ENCODE results near the gene HMGXB4. TPM values are rescaled to one million over a fixed set of nuclear protein-coding genes. Genes with fewer than 3 reads are reported as not detected.

Gene HMGXB4
- total and polyA plus RNA-seq, 7 experiments from 2014 or later, result 12.2 to 39.1 (median 24.1) TPM

DNA sequence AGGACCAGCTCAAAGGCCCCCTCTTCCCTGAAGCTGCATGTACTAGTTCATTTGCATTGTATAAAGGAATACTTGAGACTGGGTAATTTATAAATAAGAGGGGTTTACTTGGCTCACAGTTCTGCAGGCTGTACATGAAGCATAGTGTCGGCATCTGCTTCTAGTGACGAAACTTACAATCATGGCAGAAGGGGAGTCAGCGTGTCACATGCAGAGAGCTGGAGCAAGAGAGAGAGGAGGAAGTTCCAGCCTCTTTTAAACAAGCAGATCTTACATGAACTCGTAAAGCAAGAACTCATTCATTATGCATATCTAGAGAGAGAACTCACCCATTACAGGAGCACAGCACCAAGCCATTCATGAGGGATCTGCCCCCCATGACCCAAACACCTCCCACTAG is 7.1 kb upstream of the HMGXB4 start:
- Mint-ChIP-seq H3K27me3 (peaks cover 5 to 25% (median 10%) of the 10 kb centered on the region in 5 donors), H3K27ac (no peak overlapping the region), H3K4me3 (no peak overlapping the region), H3K4me1 (no peaks in the 10 kb centered on the region), H3K36me3 (peaks cover 0 to 5% (median 0%) of the 10 kb centered on the region in 5 donors), H3K9me3 (no peaks in the 10 kb centered on the region)
- DNase-seq (no peak), ATAC-seq (no peak)
- H3K27me3 ChIP-seq (ENCODE audit: control insufficient read depth in 2 of 2, insufficient read depth in 2 of 2, low read length in 2 of 2), result no peaks in the 10 kb centered on the region
- no peak overlapping the region for H3K27ac ChIP-seq (ENCODE audit: low read depth, low read length)
- intact Hi-C loops (cut with micrococcal nuclease), result no loop called here
- POLR2A ChIA-PET, result no interaction called here
- no peaks in the 10 kb centered on the region for H3K36me3 ChIP-seq (ENCODE audit: control insufficient read depth in 2 of 3, insufficient read depth in 3 of 3, low read length in 3 of 3)
- no peaks in the 10 kb centered on the region for H3K9me3 ChIP-seq (ENCODE audit: control insufficient read depth in 2 of 3, low read length in 3 of 3)
- no peak overlapping the region for H3K4me3 ChIP-seq (ENCODE audit: low read length)
- no peaks in the 10 kb centered on the region for H3K4me1 ChIP-seq (ENCODE audit: control insufficient read depth in 2 of 2, insufficient read depth in 2 of 2, low read length in 2 of 2)
- CTCF ChIA-PET, result no interaction called here

DNA sequence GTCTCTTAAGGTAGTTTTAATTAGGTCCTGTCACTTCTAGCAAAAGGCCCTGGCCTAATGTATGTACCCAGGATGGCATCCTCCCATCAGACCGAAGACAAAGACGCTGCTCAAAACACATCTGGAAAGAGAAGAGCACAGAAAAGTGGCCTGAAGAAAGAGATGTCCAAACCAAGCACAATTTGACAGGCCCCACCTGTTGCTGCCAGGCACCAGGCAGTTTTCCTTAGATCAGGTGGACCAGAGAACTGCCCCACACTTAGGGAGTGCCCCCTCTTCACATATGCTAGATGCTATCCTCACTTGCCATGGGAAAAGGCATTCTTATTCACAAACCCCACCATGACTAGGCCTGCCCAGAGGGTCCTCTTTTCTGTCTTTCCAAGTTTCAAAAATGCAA is 3.3 kb upstream of the HMGXB4 start:
- peaks cover 0 to 13% (median 4%) of the 10 kb centered on the region in 5 donors for H3K27me3 Mint-ChIP-seq
- intact Hi-C loops (cut with micrococcal nuclease), result no loop called here
- Histone ChIP-seq H3K36me3 (ENCODE audit: control insufficient read depth in 2 of 3, insufficient read depth in 3 of 3, low read length in 3 of 3) (no peaks in the 10 kb centered on the region), H3K27me3 (ENCODE audit: control insufficient read depth in 2 of 2, insufficient read depth in 2 of 2, low read length in 2 of 2) (no peaks in the 10 kb centered on the region), H3K9me3 (ENCODE audit: control insufficient read depth in 2 of 3, low read length in 3 of 3) (no peaks in the 10 kb centered on the region), H3K27ac (ENCODE audit: low read depth, low read length) (no peak overlapping the region), H3K4me1 (ENCODE audit: control insufficient read depth in 2 of 2, insufficient read depth in 2 of 2, low read length in 2 of 2) (peaks cover 8 to 9% of the 10 kb centered on the region in 2 donors), H3K4me3 (ENCODE audit: low read length) (no peak overlapping the region)
- H3K4me1 Mint-ChIP-seq, result peaks cover 13 to 19% (median 17%) of the 10 kb centered on the region in 7 donors
- peaks cover 0 to 6% (median 0%) of the 10 kb centered on the region in 5 donors for H3K36me3 Mint-ChIP-seq
- H3K9me3 Mint-ChIP-seq, result no peaks in the 10 kb centered on the region
- ATAC-seq (no peak), DNase-seq (no peak)
- POLR2A ChIA-PET, result no interaction called here
- CTCF ChIA-PET, result no interaction called here
- H3K27ac Mint-ChIP-seq, result peak overlapping the region in 1 of 9 donors; percentile 19
- no peak overlapping the region for H3K4me3 Mint-ChIP-seq

GRCh38 chr22:35257002-35257320 is 332 bp upstream of the HMGXB4 start:
- Histone ChIP-seq H3K9me3 (ENCODE audit: control insufficient read depth in 2 of 3, low read length in 3 of 3) (no peaks in the 10 kb centered on the region), H3K4me1 (ENCODE audit: control insufficient read depth in 2 of 2, insufficient read depth in 2 of 2, low read length in 2 of 2) (peaks cover 8 to 9% of the 10 kb centered on the region in 2 donors), H3K36me3 (ENCODE audit: control insufficient read depth in 2 of 3, insufficient read depth in 3 of 3, low read length in 3 of 3) (no peaks in the 10 kb centered on the region), H3K4me3 (ENCODE audit: low read length) (peak overlapping the region; percentile 40), H3K27ac (ENCODE audit: low read depth, low read length) (peak overlapping the region; percentile 98), H3K27me3 (ENCODE audit: control insufficient read depth in 2 of 2, insufficient read depth in 2 of 2, low read length in 2 of 2) (no peaks in the 10 kb centered on the region)
- intact Hi-C loops (cut with micrococcal nuclease), result loop anchor here (1.0 to 5.0 kb wide), 5 partner anchors 26 to 295 kb away; no protein-coding TSS in a partner anchor
- peak overlapping the region; percentile 82 to 97 (median 95) for H3K27ac Mint-ChIP-seq
- H3K36me3 Mint-ChIP-seq, result peaks cover 0 to 8% (median 0%) of the 10 kb centered on the region in 5 donors
- peaks cover 0 to 5% (median 0%) of the 10 kb centered on the region in 5 donors for H3K27me3 Mint-ChIP-seq
- DNase-seq (no peak), ATAC-seq (peak; percentile 4)
- peak overlapping the region; percentile 88 to 94 (median 92) for H3K4me3 Mint-ChIP-seq
- ChIA-PET POLR2A (interaction anchor here (0.9 to 2.2 kb wide), 6 partner anchors 9 to 73 kb away, joined by 4 to 28 read pairs (median 6); partner anchors contain the start of gene TOM1), CTCF (interaction anchor here (1.2 kb wide), 1 partner anchor 9 kb away, joined by 5 read pairs; no protein-coding TSS in a partner anchor)
- no peaks in the 10 kb centered on the region for H3K9me3 Mint-ChIP-seq
- peaks cover 15 to 40% (median 30%) of the 10 kb centered on the region in 7 donors for H3K4me1 Mint-ChIP-seq

- H3K36me3 ChIP-seq (ENCODE audit: control insufficient read depth in 2 of 3, insufficient read depth in 3 of 3, low read length in 3 of 3), result peaks cover 0 to 10% (median 6%) of the 10 kb centered on the region in 3 experiments
- H3K27me3 Mint-ChIP-seq, result peaks cover 0 to 5% (median 0%) of the 10 kb centered on the region in 5 donors
- peak overlapping the region; percentile 88 to 94 (median 92) for H3K4me3 Mint-ChIP-seq
- ChIA-PET POLR2A (interaction anchor here (0.6 to 2.2 kb wide), 9 partner anchors 9 to 583 kb away, joined by 3 to 28 read pairs (median 4); partner anchors contain the start of gene TOM1), CTCF (interaction anchor here (1.2 to 1.6 kb wide), 2 partner anchors 8 to 41 kb away, joined by 4 to 5 read pairs; partner anchors contain the start of gene TOM1)
- H3K36me3 Mint-ChIP-seq, result peaks cover 0 to 8% (median 0%) of the 10 kb centered on the region in 5 donors
- H3K4me3 ChIP-seq (ENCODE audit: low read length), result peak overlapping the region; percentile 40
- H3K9me3 ChIP-seq (ENCODE audit: control insufficient read depth in 2 of 3, low read length in 3 of 3), result no peaks in the 10 kb centered on the region
- DNase-seq, result no peak
- no peaks in the 10 kb centered on the region for H3K27me3 ChIP-seq (ENCODE audit: control insufficient read depth in 2 of 2, insufficient read depth in 2 of 2, low read length in 2 of 2)
- H3K4me1 Mint-ChIP-seq, result peaks cover 15 to 42% (median 32%) of the 10 kb centered on the region in 7 donors
- peak overlapping the region; percentile 98 for H3K27ac ChIP-seq (ENCODE audit: low read depth, low read length)
- no peak for ATAC-seq
- H3K9me3 Mint-ChIP-seq, result no peaks in the 10 kb centered on the region
- intact Hi-C loops (cut with micrococcal nuclease), result loop anchor here in 1 of 2 donors (5.0 kb wide), 1 partner anchor 294 kb away; no protein-coding TSS in a partner anchor
- H3K4me1 ChIP-seq (ENCODE audit: control insufficient read depth in 2 of 2, insufficient read depth in 2 of 2, low read length in 2 of 2), result peaks cover 8 to 9% of the 10 kb centered on the region in 2 donors
- peak overlapping the region; percentile 81 to 95 (median 91) for H3K27ac Mint-ChIP-seq
These were observed 1.1 kb downstream of the HMGXB4 start for GRCh38 chr22:35258191-35258988.

DNA sequence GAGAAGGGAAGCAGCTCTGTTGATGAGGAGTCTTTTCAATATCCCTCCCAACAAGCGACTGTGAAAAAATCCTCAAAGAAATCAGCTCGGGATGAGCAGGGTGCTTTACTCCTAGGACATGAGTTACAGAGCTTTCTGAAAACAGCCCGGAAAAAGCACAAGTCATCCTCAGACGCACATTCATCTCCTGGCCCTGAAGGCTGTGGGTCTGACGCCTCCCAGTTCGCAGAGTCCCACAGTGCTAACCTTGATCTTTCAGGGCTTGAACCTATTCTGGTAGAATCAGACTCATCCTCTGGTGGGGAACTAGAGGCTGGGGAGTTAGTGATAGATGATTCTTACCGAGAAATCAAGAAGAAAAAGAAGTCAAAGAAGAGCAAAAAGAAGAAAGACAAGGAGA is 7.7 kb downstream of the HMGXB4 start:
- Mint-ChIP-seq H3K9me3 (no peaks in the 10 kb centered on the region), H3K27ac (no peak overlapping the region), H3K36me3 (peaks cover 28 to 53% (median 29%) of the 10 kb centered on the region in 5 donors), H3K27me3 (no peaks in the 10 kb centered on the region), H3K4me1 (peaks cover 6 to 26% (median 18%) of the 10 kb centered on the region in 7 donors), H3K4me3 (peak overlapping the region in 2 of 10 donors; percentile 6 to 14)
- Histone ChIP-seq H3K9me3 (ENCODE audit: control insufficient read depth in 2 of 3, low read length in 3 of 3) (no peaks in the 10 kb centered on the region), H3K4me3 (ENCODE audit: low read length) (no peak overlapping the region), H3K4me1 (ENCODE audit: control insufficient read depth in 2 of 2, insufficient read depth in 2 of 2, low read length in 2 of 2) (no peaks in the 10 kb centered on the region), H3K27me3 (ENCODE audit: control insufficient read depth in 2 of 2, insufficient read depth in 2 of 2, low read length in 2 of 2) (no peaks in the 10 kb centered on the region), H3K27ac (ENCODE audit: low read depth, low read length) (no peak overlapping the region), H3K36me3 (ENCODE audit: control insufficient read depth in 2 of 3, insufficient read depth in 3 of 3, low read length in 3 of 3) (peaks cover 7 to 61% (median 21%) of the 10 kb centered on the region in 3 experiments)
- ATAC-seq, result no peak
- intact Hi-C loops (cut with micrococcal nuclease), result no loop called here
- ChIA-PET CTCF (no interaction called here), POLR2A (interaction anchor here (1.2 kb wide), 1 partner anchor 26 kb away, joined by 3 read pairs; no protein-coding TSS in a partner anchor)
- DNase-seq, result no peak

DNA sequence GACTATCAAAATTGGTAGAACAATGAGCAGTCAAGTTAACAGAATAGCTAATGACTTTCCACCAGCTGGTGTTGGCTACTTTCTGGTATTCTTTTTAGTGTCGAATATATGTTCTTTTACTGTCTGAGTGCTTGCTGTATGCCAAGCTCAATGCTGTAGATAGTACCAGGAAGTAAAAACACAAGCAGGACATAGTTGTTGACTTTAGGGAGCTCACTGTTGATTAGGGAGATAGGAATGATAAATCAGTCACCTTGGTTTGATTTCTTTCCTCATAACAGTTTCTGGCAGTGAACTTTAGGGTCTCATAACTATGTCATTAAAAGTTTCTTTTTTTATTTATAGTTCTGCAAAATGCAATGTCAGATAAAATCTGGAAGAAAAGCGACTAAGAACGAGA is 9.0 kb downstream of the HMGXB4 start:
- ChIA-PET CTCF (interaction anchor here (1.3 kb wide), 1 partner anchor 9 kb away, joined by 5 read pairs; the partner anchor contains the start of gene HMGXB4), POLR2A (interaction anchor here (1.0 kb wide), 1 partner anchor 9 kb away, joined by 4 read pairs; the partner anchor contains the start of gene HMGXB4)
- ATAC-seq (no peak), DNase-seq (no peak)
- H3K27me3 ChIP-seq (ENCODE audit: control insufficient read depth in 2 of 2, insufficient read depth in 2 of 2, low read length in 2 of 2), result no peaks in the 10 kb centered on the region
- H3K36me3 ChIP-seq (ENCODE audit: control insufficient read depth in 2 of 3, insufficient read depth in 3 of 3, low read length in 3 of 3), result peaks cover 7 to 62% (median 21%) of the 10 kb centered on the region in 3 experiments
- Mint-ChIP-seq H3K27me3 (no peaks in the 10 kb centered on the region), H3K4me3 (no peak overlapping the region), H3K4me1 (peaks cover 6 to 25% (median 17%) of the 10 kb centered on the region in 7 donors), H3K27ac (no peak overlapping the region), H3K9me3 (no peaks in the 10 kb centered on the region), H3K36me3 (peaks cover 28 to 55% (median 29%) of the 10 kb centered on the region in 5 donors)
- H3K27ac ChIP-seq (ENCODE audit: low read depth, low read length), result no peak overlapping the region
- no peaks in the 10 kb centered on the region for H3K9me3 ChIP-seq (ENCODE audit: control insufficient read depth in 2 of 3, low read length in 3 of 3)
- intact Hi-C loops (cut with micrococcal nuclease), result no loop called here
- no peak overlapping the region for H3K4me3 ChIP-seq (ENCODE audit: low read length)
- H3K4me1 ChIP-seq (ENCODE audit: control insufficient read depth in 2 of 2, insufficient read depth in 2 of 2, low read length in 2 of 2), result no peaks in the 10 kb centered on the region

Data from naive thymus-derived CD4-positive, alpha-beta T cell (primary cell).